Measurements from ENCODE around the gene MTMR10. TPM values are rescaled to one million over a fixed set of nuclear protein-coding genes. Genes with fewer than 3 reads are reported as not detected.

The MTMR10 gene
- total and polyA plus RNA-seq, 2 donors (not counting 3 experiments of a cell fraction or from before 2014, with no cell fraction given): 48.3 to 88.5 TPM

DNA sequence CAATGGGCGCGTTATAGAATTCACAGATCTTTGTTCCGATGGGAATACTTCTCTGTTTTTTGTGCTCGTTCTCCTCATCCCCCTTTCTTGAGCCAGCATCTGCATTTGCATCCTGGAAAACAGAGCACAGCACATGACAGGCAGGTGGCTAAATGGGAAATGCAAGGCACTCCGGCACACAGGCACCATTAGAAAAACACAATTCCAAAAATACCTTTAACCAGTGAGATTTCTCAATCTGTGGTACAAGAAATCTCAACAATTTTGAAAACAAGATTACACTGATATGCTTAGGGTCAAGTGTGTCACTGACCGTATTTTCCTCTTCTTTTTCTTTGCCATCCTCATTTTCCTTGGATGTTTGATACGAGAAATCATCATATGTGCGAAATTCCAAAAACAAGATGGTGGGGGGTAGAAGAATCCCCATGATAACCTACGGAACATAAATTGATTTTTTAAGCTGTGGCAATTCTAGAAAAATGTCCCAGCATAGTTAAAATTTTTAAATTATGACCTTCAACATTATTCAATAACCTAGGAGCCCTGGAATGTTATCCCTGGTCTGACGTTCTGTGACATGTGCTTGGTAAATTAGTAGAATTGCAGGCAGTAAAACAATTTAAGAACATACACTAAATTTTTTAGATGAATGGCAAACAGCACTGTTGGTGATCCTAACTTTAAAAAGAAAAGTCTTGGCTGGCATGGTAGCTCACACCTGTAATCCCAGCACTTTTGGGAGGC, 46.5 kb upstream of the MTMR10 start:
- FAIRE-seq (no peak), DNase-seq (ENCODE audit: low read depth, low spot score) (no peak)
- TF ChIP-seq MYC (IDR thresholded peaks at IDR 0.05; ENCODE audit: low read depth, low read length) (no peak), POLR2A (IDR thresholded peaks at IDR 0.05; ENCODE audit: low read depth, low read length) (no peak), EZH2 (IDR thresholded peaks at IDR 0.05; ENCODE audit: borderline replicate concordance, low read depth, low read length, severe bottlenecking) (no peak), FOS (IDR thresholded peaks at IDR 0.05; ENCODE audit: borderline replicate concordance, insufficient read depth, low read length) (no peak), POLR2AphosphoS5 (IDR thresholded peaks at IDR 0.05; ENCODE audit: insufficient read depth, low read depth, low read length) (no peak), JUN (IDR thresholded peaks at IDR 0.05; ENCODE audit: borderline replicate concordance, insufficient read depth, insufficient read length, low read depth) (no peak), GATA2 (IDR thresholded peaks at IDR 0.05; ENCODE audit: insufficient read depth, insufficient read length, low read depth, low read length) (no peak)
- TF ChIP-seq, protein P1, sequence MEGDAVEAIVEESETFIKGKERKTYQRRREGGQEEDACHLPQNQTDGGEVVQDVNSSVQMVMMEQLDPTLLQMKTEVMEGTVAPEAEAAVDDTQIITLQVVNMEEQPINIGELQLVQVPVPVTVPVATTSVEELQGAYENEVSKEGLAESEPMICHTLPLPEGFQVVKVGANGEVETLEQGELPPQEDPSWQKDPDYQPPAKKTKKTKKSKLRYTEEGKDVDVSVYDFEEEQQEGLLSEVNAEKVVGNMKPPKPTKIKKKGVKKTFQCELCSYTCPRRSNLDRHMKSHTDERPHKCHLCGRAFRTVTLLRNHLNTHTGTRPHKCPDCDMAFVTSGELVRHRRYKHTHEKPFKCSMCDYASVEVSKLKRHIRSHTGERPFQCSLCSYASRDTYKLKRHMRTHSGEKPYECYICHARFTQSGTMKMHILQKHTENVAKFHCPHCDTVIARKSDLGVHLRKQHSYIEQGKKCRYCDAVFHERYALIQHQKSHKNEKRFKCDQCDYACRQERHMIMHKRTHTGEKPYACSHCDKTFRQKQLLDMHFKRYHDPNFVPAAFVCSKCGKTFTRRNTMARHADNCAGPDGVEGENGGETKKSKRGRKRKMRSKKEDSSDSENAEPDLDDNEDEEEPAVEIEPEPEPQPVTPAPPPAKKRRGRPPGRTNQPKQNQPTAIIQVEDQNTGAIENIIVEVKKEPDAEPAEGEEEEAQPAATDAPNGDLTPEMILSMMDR (IDR thresholded peaks at IDR 0.05; ENCODE audit: extremely low read depth in 1 of 2, insufficient read depth in 1 of 2, low read depth in 1 of 2, low read length in 2 of 2): no peak
- TF ChIP-seq, protein P2, sequence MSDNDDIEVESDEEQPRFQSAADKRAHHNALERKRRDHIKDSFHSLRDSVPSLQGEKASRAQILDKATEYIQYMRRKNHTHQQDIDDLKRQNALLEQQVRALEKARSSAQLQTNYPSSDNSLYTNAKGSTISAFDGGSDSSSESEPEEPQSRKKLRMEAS (IDR thresholded peaks at IDR 0.05; ENCODE audit: insufficient read depth, insufficient read length): no peak
- no TSS peak for BruUV-seq (replicated peaks)
- H3K27ac ChIP-seq (ENCODE audit: insufficient read depth, low read depth, low read length): no peak overlapping the region
- dilution Hi-C loops (cut with MboI; ENCODE audit: extremely low pct_ligation_motif_present, low sequenced_read_pairs) (no loop called here), intact Hi-C loops (cut with micrococcal nuclease) (no loop called here)
- H3K36me3 ChIP-seq (ENCODE audit: control insufficient read depth in 2 of 2, extremely low read depth in 1 of 2, insufficient read depth in 2 of 2, low read length in 2 of 2): no peaks in the 10 kb centered on the region
- H2AFZ ChIP-seq (ENCODE audit: low read depth, low read length): no peak overlapping the region
- no peak overlapping the region for H3K4me2 ChIP-seq (ENCODE audit: insufficient read depth, low read length)
- H3K9me1 ChIP-seq (replicated peaks; ENCODE audit: control insufficient read depth, extremely low read depth, insufficient read depth, low read length): no peaks in the 10 kb centered on the region
- H3K9me3 ChIP-seq (replicated peaks; ENCODE audit: control insufficient read depth, insufficient read depth, low read length): no peaks in the 10 kb centered on the region
- no peak overlapping the region for H3K9ac ChIP-seq (replicated peaks; ENCODE audit: extremely low read depth, insufficient read depth, low read length)
- H3K4me1 ChIP-seq (ENCODE audit: control insufficient read depth, extremely low read depth, insufficient read depth, low read length): peaks cover 16% of the 10 kb centered on the region
- H3K4me3 ChIP-seq (replicated peaks in 1 of 3; ENCODE audit: insufficient read depth in 1 of 3, low read depth in 1 of 3, low read length in 3 of 3): no peak overlapping the region
- POLR2A ChIA-PET: no interaction called here
- no peaks in the 10 kb centered on the region for H3K79me2 ChIP-seq (ENCODE audit: control insufficient read depth, insufficient read depth, low read length)
- no peaks in the 10 kb centered on the region for H4K20me1 ChIP-seq (replicated peaks; ENCODE audit: control insufficient read depth, extremely low read depth, insufficient read depth, low read length)
- H3K27me3 ChIP-seq (ENCODE audit: control insufficient read depth in 2 of 2, insufficient read depth in 2 of 2, low read length in 2 of 2): no peaks in the 10 kb centered on the region
- CTCF ChIA-PET: no interaction called here
